GM23338 (cell line): ENCODE results near the gene CALHM5. TPM values are rescaled to one million over a fixed set of nuclear protein-coding genes. Genes with fewer than 3 reads are reported as not detected.

Source experiments
- ATAC-seq: fragments of 200-7000 bp; cut with Tn5 transposase; 3 replicates; pipeline ENCODE4 v1.9.1; 2020
- DNase-seq: peaks from one replicate; pipeline ENCODE4 v3.0.0-alpha.2; 2015; ENCODE audit warnings: low spot score
- H2AFZ ChIP-seq: fragments of 200-600 bp; sonication (generic); 2 replicates; pipeline ENCODE4 v1.8.0; 2016; ENCODE audit warnings: antibody characterized with exemption, mild to moderate bottlenecking, moderate library complexity
- H3F3A ChIP-seq: fragments of 200-600 bp; sonication (generic); replicated peaks from 2 replicates; pipeline ENCODE4 v1.8.0; 2017; ENCODE audit warnings: antibody characterized with exemption, mixed run types, low read depth
- H3K27ac ChIP-seq: fragments of 200-600 bp; sonication (generic); 2 replicates; pipeline ENCODE4 v1.6.1; 2016; ENCODE audit warnings: low read depth
- H3K27me3 ChIP-seq: fragments of 200-600 bp; sonication (generic); 2 replicates; pipeline ENCODE4 v1.8.0; 2016; ENCODE audit warnings: mild to moderate bottlenecking, mixed run types, moderate library complexity; ENCODE audit not compliant: insufficient read depth
- H3K36me3 ChIP-seq: fragments of 200-600 bp; sonication (generic); 2 replicates; pipeline ENCODE4 v1.8.0; 2016; ENCODE audit warnings: mild to moderate bottlenecking; ENCODE audit not compliant: insufficient read depth
- H3K4me1 ChIP-seq: fragments of 200-600 bp; sonication (generic); 2 replicates; pipeline ENCODE4 v1.8.0; 2016; ENCODE audit warnings: mild to moderate bottlenecking, moderate library complexity; ENCODE audit not compliant: insufficient read depth
- H3K4me2 ChIP-seq: fragments of 200-600 bp; sonication (generic); 2 replicates; pipeline ENCODE4 v1.7.1; 2017; ENCODE audit warnings: mixed run types
- H3K4me3 ChIP-seq: fragments of 200-600 bp; sonication (generic); 2 replicates; pipeline ENCODE4 v1.6.1; 2016; ENCODE audit warnings: mixed run types
- H3K79me2 ChIP-seq: fragments of 200-600 bp; sonication (generic); replicated peaks from 2 replicates; pipeline ENCODE4 v1.8.0; 2017; ENCODE audit warnings: mild to moderate bottlenecking; ENCODE audit not compliant: insufficient read depth
- H3K9me2 ChIP-seq: fragments of 200-600 bp; sonication (generic); 2 replicates; pipeline ENCODE4 v1.8.0; 2017; ENCODE audit not compliant: insufficient read depth
- H4K20me1 ChIP-seq: fragments of 200-600 bp; sonication (generic); replicated peaks from 2 replicates; pipeline ENCODE4 v1.8.0; 2017; ENCODE audit warnings: mild to moderate bottlenecking; ENCODE audit not compliant: insufficient read depth
- H3K27ac Mint-ChIP-seq: 2 replicates; pipeline ENCODE4 v1.8.0; 2020; ENCODE audit warnings: inconsistent platforms, mild to moderate bottlenecking, moderate library complexity, mixed read lengths
- H3K27me3 Mint-ChIP-seq: 3 replicates; pipeline ENCODE4 v1.8.0; 2022; ENCODE audit warnings: low read depth, mild to moderate bottlenecking, moderate library complexity, mixed read lengths, inconsistent platforms; ENCODE audit not compliant: insufficient read depth, poor library complexity
- H3K36me3 Mint-ChIP-seq: 3 replicates; pipeline ENCODE4 v1.8.0; 2021; ENCODE audit warnings: low read depth, mild to moderate bottlenecking, inconsistent platforms, moderate library complexity, mixed read lengths
- H3K4me1 Mint-ChIP-seq: 3 replicates; pipeline ENCODE4 v1.8.0; 2020; ENCODE audit warnings: mild to moderate bottlenecking, inconsistent platforms, mixed read lengths
- H3K4me3 Mint-ChIP-seq: 3 replicates; pipeline ENCODE4 v1.8.0; 2021; ENCODE audit warnings: moderate library complexity, mild to moderate bottlenecking, inconsistent platforms, mixed read lengths
- H3K9me3 Mint-ChIP-seq: 3 replicates; pipeline ENCODE4 v1.8.0; 2020; ENCODE audit warnings: moderate library complexity, mild to moderate bottlenecking, inconsistent platforms, mixed read lengths
- ETS1 ChIP-seq: IDR thresholded peaks from 2 replicates; pipeline ENCODE4 v1.6.1; 2016; ENCODE audit warnings: antibody characterized with exemption
- EZH2 ChIP-seq: fragments of 200-600 bp; sonication (generic); IDR thresholded peaks from one replicate; pipeline ENCODE4 v1.8.0; 2017; ENCODE audit warnings: antibody characterized with exemption, mild to moderate bottlenecking, low read depth; ENCODE audit not compliant: unreplicated experiment
- NANOG ChIP-seq: IDR thresholded peaks from 2 replicates; pipeline ENCODE4 v1.6.1; 2016; ENCODE audit warnings: antibody characterized with exemption, borderline replicate concordance
- POLR2AphosphoS5 ChIP-seq: IDR thresholded peaks from 2 replicates; pipeline ENCODE4 v1.6.1; 2016; ENCODE audit warnings: antibody characterized with exemption, low read depth
- STAT1 ChIP-seq: IDR thresholded peaks from one replicate; pipeline ENCODE4 v1.6.1; 2016; ENCODE audit warnings: antibody characterized with exemption; ENCODE audit not compliant: unreplicated experiment
- ZNF331 ChIP-seq: fragments of 250-450 bp; sonication (Bioruptor Pico); IDR thresholded peaks from 2 replicates; pipeline ENCODE4 v1.5.0; 2020; ENCODE audit warnings: low read depth, mild to moderate bottlenecking, moderate library complexity
- ZNF462 ChIP-seq: fragments of 250-450 bp; sonication (Bioruptor Pico); IDR thresholded peaks from 2 replicates; pipeline ENCODE4 v1.5.0; 2020; ENCODE audit warnings: mild to moderate bottlenecking, moderate library complexity
- polyA plus RNA-seq: library from polyadenylated mRNA; unstranded; fragments of >200 nt; fragmentation: Nextera tagmentation; extraction: Ambion mirVana; gene quantifications from 2 replicates; pipeline ENCODE4 v1.2.1, GENCODE V29; 2016
- total RNA-seq: library from RNA; depleted of rRNA; stranded (reverse); fragments of >200 nt; shearing (Covaris generic); gene quantifications from 2 replicates; pipeline ENCODE4 v1.2.3, GENCODE V29; 2014

CALHM5 gene
- total and polyA plus RNA-seq, 2 experiments from 2014 or later: 0.02 to 0.10 TPM

- no peak for TF ChIP-seq ZNF462 (CRISPR knock-in tag)
- TF ChIP-seq POLR2AphosphoS5: no peak
- no peak for TF ChIP-seq ETS1
Observed at GRCh38 chr6:116563830-116564229, 52.4 kb downstream of the CALHM5 start (continued).

GRCh38 chr6:116564311-116564710 lies 52.9 kb downstream of the CALHM5 start:
- no peak overlapping the region for H2AFZ ChIP-seq
- no peak overlapping the region for H3K4me3 Mint-ChIP-seq
- TF ChIP-seq ZNF462 (CRISPR knock-in tag): no peak
- TF ChIP-seq POLR2AphosphoS5: no peak
- no peak for TF ChIP-seq EZH2
- TF ChIP-seq NANOG: no peak
- TF ChIP-seq ZNF331 (CRISPR knock-in tag): no peak
- no peak for TF ChIP-seq STAT1

More at GRCh38 chr6:116564311-116564710, 52.9 kb downstream of the CALHM5 start:
- ATAC-seq: no peak
- Histone ChIP-seq H3K36me3 (no peaks in the 10 kb centered on the region), H3K4me2 (no peak overlapping the region), H3K4me3 (no peak overlapping the region), H3K79me2 (no peaks in the 10 kb centered on the region), H3K4me1 (no peaks in the 10 kb centered on the region), H3F3A (no peaks in the 10 kb centered on the region), H3K27me3 (no peaks in the 10 kb centered on the region), H3K9me2 (no peaks in the 10 kb centered on the region), H3K27ac (no peak overlapping the region), H4K20me1 (no peaks in the 10 kb centered on the region)
- Mint-ChIP-seq H3K36me3 (no peaks in the 10 kb centered on the region), H3K9me3 (no peaks in the 10 kb centered on the region), H3K27ac (no peak overlapping the region), H3K4me1 (no peaks in the 10 kb centered on the region; the same call in 2 of the 3 replicates), H3K27me3 (no peaks in the 10 kb centered on the region)
- no peak for DNase-seq
